ENCODE data around the gene AKR1C2.
"Not testable (repeated sequence)": the region's sequence is repeated elsewhere in the genome, so short reads cannot be mapped to it uniquely, and the experiment has no call there.

The AKR1C2 gene

GRCh38 chr10:5003127-5004029 is at the start of gene AKR1C2:
AKR1C2 (minus strand) TSS chr10:5003857; CDS start chr10:5003835, 22 bp downstream.
- not testable (repeated sequence) for DNase-seq (ENCODE audit: low read depth, low spot score)
- peak within 1 kb of the TSS; percentile 91 for H3K27ac ChIP-seq

- H3K27ac ChIP-seq; DNase-seq (ENCODE audit: low read depth, low spot score): not testable (repeated sequence)
Measured at GRCh38 chr10:5052951-5053500, 49.4 kb upstream of the AKR1C2 start.

DNA sequence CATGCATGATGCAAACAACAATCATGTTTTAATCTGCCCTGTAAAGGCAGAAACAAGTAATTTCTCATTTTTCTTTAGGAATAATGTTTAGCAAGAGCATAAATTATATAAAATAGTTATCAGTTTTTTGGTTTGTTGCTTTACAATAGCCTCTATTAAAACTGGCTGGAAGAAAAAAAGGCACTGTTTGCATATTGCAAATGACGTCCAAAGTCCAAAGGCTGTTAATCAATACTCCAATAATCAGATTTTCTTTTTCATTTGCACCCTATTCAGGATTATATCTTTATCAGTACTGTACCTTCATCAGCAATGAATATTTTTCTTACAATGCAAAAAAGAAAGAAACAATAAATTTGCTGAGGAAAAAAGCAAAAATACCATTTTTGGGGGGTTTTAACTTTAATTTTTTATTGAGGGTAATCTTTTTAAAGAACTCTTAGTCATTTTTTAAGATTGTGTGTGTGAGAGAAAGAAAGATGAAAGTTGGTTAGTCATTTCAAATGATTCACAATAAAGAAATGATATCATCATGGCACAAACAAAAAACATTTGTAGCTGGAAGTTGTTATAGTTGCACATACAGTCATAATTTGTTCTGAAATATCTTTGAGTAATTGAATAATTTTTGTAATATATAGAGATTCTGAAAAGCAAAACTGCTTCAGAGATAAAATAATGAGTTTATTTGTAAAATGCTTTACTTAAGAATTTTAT is 44.4 kb upstream of the AKR1C2 start:
- H3K27ac ChIP-seq = no peak overlapping the region
- DNase-seq (ENCODE audit: low read depth, low spot score) = no peak

- DNase-seq (ENCODE audit: low read depth, low spot score); H3K27ac ChIP-seq: not testable (repeated sequence)
Measured at GRCh38 chr10:5047055-5047454, 43.4 kb upstream of the AKR1C2 start.

- DNase-seq (ENCODE audit: low read depth, low spot score) = no peak
- H3K27ac ChIP-seq = no peak overlapping the region
Measured at GRCh38 chr10:5046410-5046809, 42.8 kb upstream of the AKR1C2 start.

DNA sequence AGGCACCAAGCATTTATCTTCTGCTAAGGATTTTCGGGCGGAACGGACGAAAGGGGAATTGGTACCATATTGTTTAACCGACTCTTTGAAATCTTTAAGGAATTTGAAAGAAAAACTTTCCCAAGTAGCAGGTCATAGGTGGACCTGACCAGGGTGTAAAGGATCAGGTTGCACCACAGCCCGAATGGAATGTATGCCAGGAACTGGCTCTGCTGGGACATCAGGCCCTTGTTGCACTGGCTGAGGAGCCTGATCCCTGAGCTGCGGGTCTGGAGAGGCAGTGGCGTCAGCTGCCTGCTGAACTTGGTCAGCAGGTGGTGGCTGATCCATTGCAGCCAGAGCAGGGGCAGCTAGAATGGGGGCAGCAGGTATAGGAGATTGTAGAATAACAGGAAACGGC is 41.4 kb upstream of the AKR1C2 start:
- DNase-seq (ENCODE audit: low read depth, low spot score) = no peak
- H3K27ac ChIP-seq = no peak overlapping the region

DNA sequence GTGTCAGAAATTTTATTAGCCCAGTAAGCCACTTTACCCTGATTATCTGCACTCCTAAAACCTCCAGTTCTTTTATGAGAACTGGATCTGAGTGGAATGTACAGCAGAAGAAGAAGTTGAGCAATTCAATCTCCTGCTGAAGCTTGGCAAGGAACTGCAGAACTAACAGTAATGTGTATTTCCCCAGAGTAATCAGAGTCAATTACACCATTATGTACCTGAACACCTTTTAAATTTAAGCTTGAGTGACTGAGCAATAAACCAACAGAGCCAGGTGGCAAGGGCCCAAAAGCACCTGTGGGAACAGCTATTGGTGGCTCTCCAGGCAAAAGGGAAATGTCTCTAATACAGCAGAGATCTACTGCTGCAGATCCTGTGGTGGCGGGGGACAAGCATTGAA is 40.1 kb upstream of the AKR1C2 start:
- H3K27ac ChIP-seq = no peak overlapping the region
- no peak for DNase-seq (ENCODE audit: low read depth, low spot score)

DNA sequence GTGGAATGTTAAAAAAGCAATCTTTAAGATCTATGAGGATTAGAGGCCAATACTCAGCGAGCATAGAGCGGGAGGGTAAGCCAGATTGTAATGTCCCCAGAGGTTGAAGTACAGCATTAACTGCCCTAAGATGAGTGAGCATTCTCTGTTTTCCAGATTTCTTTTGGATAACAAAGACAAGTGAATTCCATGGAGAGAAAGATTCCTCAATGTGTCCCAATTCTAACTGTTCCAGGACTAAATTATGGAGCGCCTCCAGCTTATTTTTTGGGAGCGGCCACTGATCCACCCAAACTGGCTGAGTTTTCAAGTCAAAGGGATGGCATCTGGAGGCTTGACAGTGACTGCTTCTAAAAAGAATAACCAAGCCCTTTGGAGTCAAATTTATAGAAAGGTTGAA is 39.3 kb upstream of the AKR1C2 start:
- DNase-seq (ENCODE audit: low read depth, low spot score) = no peak

GRCh38 chr10:5041471-5042023 is 37.9 kb upstream of the AKR1C2 start:
- DNase-seq (ENCODE audit: low read depth, low spot score) = no peak
- no peak overlapping the region for H3K27ac ChIP-seq

More for the DNA sequence above, 39.3 kb upstream of the AKR1C2 start:
- H3K27ac ChIP-seq = no peak overlapping the region

- no peak for DNase-seq (ENCODE audit: low read depth, low spot score)
Measured at GRCh38 chr10:5040781-5041470, 37.3 kb upstream of the AKR1C2 start.

GRCh38 chr10:5040010-5040673 is 36.5 kb upstream of the AKR1C2 start:
- no peak overlapping the region for H3K27ac ChIP-seq
- DNase-seq (ENCODE audit: low read depth, low spot score) = no peak

More at GRCh38 chr10:5040781-5041470, 37.3 kb upstream of the AKR1C2 start:
- no peak overlapping the region for H3K27ac ChIP-seq

DNA sequence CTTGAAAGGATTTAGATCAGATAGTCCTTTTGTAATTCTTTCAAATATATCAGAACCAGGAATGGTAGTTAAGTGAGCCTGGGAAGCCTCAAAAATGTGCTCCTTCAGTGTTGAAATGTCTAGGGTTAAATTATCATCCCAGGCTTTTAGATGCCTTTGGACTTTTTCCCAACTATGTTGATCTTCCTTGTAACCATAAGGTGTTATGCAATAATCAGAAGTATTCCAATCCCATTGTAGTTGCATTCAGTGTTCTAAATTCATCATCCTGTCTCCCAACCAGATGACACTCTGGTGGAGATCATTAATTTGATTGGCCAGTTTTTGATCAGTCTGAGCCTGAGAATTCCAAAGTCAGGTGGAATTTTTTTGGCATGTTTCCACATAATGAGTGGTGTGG is 35.1 kb upstream of the AKR1C2 start:
- no peak for DNase-seq (ENCODE audit: low read depth, low spot score)
- H3K27ac ChIP-seq = no peak overlapping the region

DNA sequence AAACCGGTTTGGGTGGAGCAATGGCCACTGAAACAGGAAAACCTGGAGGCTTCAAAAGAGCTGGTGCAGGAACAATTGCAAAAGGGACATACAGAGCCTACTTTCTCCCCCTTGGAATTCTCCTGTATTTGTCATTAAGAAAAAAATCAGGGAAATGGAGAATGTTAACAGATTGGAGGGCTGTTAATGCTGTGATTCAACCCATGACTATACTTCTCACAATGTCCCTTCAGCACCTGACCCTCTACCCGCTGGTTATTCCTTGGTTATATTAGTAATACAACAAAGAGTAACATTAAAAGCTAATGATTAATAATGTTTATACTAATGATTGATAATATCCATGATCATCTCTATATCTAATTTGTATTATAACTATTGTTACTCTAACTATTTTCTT is 34.4 kb upstream of the AKR1C2 start:
- DNase-seq (ENCODE audit: low read depth, low spot score) = no peak
- no peak overlapping the region for H3K27ac ChIP-seq

GRCh38 chr10:5036511-5036910 is 32.9 kb upstream of the AKR1C2 start:
- no peak overlapping the region for H3K27ac ChIP-seq
- no peak for DNase-seq (ENCODE audit: low read depth, low spot score)

- no peak for DNase-seq (ENCODE audit: low read depth, low spot score)
- no peak overlapping the region for H3K27ac ChIP-seq
Measured at GRCh38 chr10:5035356-5035755, 31.7 kb upstream of the AKR1C2 start.

DNA sequence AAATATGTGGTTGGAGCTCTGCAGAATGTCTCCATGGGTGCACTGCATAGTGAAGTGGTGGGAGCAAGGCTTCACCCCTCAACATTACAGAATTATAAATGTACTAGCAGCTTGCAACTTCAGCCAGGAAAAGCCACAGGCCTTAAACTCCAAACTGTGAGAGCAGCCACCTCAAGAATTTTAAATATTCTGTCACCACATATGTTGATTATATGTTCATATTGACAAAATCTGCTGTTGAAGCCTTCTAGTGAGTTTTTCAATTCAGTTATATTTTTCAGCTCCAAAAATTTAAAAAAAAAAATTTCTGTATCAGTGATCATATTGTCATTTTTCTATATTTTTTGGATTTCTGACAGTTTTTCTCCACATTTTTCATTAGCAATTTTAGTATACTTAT is 30.9 kb upstream of the AKR1C2 start:
- no peak overlapping the region for H3K27ac ChIP-seq

DNA sequence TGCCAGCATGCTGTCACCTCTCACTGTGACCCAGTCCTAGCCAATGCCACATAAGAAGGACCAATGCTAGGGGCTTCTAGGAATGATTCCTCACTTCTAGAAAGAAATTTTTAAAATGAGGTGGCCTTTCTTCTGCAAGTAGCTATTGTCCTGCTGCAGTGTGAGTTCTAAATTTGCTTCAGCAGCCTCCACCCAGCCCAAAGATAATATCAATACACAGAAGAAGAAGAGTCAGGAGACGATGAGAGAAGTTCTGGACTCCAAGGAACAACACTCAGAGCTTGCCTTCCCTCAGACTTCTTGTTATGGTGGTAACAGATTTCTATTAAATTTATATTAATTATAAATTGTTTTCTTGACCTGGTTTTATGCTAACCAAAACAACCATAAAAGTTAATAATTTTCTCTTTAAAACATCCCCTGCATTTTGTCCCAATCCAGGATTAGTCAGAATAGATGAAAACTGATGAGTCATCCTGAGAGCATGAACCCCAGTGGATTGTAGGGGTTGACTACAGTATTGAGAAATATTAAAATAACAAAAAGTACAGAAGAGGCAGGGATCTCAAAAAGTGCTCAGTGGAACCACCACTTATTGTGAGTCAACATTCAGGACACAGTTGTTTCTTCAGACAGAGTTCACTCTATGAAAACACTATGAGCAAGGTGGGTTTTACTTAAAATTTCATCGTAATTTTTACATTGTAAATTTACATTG is 29.6 kb upstream of the AKR1C2 start:
- DNase-seq (ENCODE audit: low read depth, low spot score) = no peak
- no peak overlapping the region for H3K27ac ChIP-seq

More for the DNA sequence above, 30.9 kb upstream of the AKR1C2 start:
- no peak for DNase-seq (ENCODE audit: low read depth, low spot score)

DNA sequence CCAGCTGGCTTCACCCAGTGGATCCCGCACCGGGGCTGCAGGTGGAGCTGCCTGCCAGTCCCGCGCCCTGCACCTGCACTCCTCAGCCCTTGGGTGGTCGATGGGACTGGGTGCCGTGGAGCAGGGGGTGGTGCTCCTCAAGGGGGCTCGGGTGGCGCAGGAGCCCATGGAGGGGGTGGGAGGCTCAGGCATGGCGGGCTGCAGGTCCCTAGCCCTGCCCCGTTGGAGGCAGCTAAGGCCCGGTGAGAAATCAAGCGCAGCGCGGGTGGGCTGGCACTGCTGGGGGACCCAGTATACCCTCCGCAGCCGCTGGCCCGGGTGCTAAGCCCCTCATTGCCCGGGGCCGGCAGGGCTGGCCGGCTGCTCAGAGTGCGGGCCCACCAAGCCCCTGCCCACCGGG is 28.8 kb upstream of the AKR1C2 start:
- not testable (repeated sequence) for H3K27ac ChIP-seq; DNase-seq (ENCODE audit: low read depth, low spot score)

GRCh38 chr10:5031588-5031987 is 27.9 kb upstream of the AKR1C2 start:
- not testable (repeated sequence) for H3K27ac ChIP-seq; DNase-seq (ENCODE audit: low read depth, low spot score)

Data from epithelial cell of prostate (primary cell).